AG04450 (cell line): ENCODE measurements around the gene DKK3. TPM values are rescaled to one million over a fixed set of nuclear protein-coding genes. Genes with fewer than 3 reads are reported as not detected.

Experiments used
- CTCF ChIA-PET: fragments of 300-600, 350-600 bp; formaldehyde crosslinking; extraction: SDS; loops from one replicate; lab custom pipeline; 2022; ENCODE audit warnings: antibody characterized with exemption, inconsistent platforms; lab: Charles Lee
- POLR2A ChIA-PET: fragments of 350-600 bp; formaldehyde crosslinking; extraction: SDS; loops from one replicate; lab custom pipeline; 2021; ENCODE audit warnings: antibody characterized with exemption, inconsistent platforms; lab: Yijun Ruan, JAX
- DNase-seq: peaks from one replicate; pipeline ENCODE4 v3.0.0-alpha.2; 2011; ENCODE audit warnings: low read depth, low spot score
- H3K27ac ChIP-seq: one replicate; pipeline ENCODE4 v1.5.1; 2012; ENCODE audit warnings: low read depth, low read length, control low read depth
- H3K27me3 ChIP-seq: one replicate; pipeline ENCODE4 v1.6.0; 2012; ENCODE audit warnings: low read length; ENCODE audit not compliant: control insufficient read depth, insufficient read depth
- H3K4me3 ChIP-seq: 2 replicates; pipeline ENCODE4 v1.5.1; 2011; ENCODE audit warnings: mild to moderate bottlenecking, low read depth, low read length, control low read depth
- H3K9me3 ChIP-seq: 2 replicates; pipeline ENCODE4 v1.5.1; 2012; ENCODE audit warnings: low read length; ENCODE audit not compliant: control insufficient read depth, insufficient read depth
- polyA plus RNA-seq: library from polyadenylated mRNA; depleted of rRNA; stranded (reverse); fragments of >200 nt; gene quantifications from 2 replicates; pipeline ENCODE4 v1.2.3, GENCODE V29; 2011
- TF ChIP-seq, protein P1 (sequence below): IDR thresholded peaks from 2 replicates; pipeline ENCODE4 v1.5.1; 2011; ENCODE audit warnings: low read depth, low read length, control low read depth, inconsistent platforms

Gene DKK3
- polyA plus RNA-seq, 1 experiment, result 928 TPM

DNA sequence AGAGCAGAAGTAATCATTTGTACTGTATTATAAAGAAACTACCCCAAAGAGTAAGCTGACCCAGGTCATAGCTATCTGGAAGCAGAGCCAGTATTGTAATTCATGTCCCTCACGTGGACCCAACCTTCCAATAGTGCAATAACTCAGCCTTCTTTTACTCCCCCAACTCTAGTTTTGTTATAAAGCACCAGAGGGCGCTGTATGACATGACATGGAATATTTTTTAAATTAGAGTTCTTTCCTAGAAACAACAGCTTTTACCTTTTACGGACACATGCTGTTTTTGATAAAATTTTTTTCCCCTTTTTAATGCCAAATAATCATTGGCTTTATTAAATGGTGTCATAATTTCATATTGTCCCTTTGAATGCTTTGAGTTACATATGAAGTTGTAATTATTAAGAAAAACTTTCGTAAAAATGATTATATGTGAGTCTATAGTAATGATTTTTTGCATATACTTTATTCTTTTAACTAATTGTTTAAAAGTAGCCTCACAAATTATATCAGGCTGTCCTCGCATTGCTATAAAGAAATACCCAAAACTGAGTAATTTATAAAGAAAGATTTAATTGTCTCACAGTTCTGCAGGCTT, 76.9 kb downstream of the DKK3 start:
- H3K27me3 ChIP-seq, result no peaks in the 10 kb centered on the region
- H3K9me3 ChIP-seq, result no peaks in the 10 kb centered on the region
- POLR2A ChIA-PET, result interaction anchor here (1.3 kb wide), 1 partner anchor 113 kb away, joined by 4 read pairs; no protein-coding TSS in a partner anchor
- TF ChIP-seq, protein P1, sequence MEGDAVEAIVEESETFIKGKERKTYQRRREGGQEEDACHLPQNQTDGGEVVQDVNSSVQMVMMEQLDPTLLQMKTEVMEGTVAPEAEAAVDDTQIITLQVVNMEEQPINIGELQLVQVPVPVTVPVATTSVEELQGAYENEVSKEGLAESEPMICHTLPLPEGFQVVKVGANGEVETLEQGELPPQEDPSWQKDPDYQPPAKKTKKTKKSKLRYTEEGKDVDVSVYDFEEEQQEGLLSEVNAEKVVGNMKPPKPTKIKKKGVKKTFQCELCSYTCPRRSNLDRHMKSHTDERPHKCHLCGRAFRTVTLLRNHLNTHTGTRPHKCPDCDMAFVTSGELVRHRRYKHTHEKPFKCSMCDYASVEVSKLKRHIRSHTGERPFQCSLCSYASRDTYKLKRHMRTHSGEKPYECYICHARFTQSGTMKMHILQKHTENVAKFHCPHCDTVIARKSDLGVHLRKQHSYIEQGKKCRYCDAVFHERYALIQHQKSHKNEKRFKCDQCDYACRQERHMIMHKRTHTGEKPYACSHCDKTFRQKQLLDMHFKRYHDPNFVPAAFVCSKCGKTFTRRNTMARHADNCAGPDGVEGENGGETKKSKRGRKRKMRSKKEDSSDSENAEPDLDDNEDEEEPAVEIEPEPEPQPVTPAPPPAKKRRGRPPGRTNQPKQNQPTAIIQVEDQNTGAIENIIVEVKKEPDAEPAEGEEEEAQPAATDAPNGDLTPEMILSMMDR, result peak; percentile 72
- H3K27ac ChIP-seq, result no peak overlapping the region
- CTCF ChIA-PET, result interaction anchor here (0.6 to 2.6 kb wide), 23 partner anchors 10 to 350 kb away, joined by 3 to 38 read pairs (median 5); no protein-coding TSS in a partner anchor
- peak; percentile 18 for DNase-seq
- H3K4me3 ChIP-seq, result no peak overlapping the region

DNA sequence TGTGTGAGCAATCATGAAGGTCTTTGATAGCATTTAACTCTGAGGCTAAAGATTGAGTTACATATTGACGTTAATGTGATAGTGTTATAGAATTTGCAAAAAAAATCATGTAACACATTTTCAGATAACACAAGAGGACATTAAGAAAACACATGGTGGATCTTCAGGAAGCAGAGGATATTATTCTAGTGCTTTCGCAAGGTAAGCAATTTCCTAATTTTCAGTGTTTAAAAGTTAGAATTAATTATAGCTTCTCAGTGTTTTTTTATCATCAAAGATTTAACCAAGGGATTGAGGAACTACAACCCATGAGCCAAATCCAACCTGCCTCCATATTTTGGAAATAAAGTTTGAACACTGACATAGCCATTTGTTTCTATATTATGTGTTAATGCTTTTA, 78.5 kb downstream of the DKK3 start:
- TF ChIP-seq, protein P1, result no peak
- CTCF ChIA-PET, result interaction anchor here (0.6 to 2.7 kb wide), 3 partner anchors 114 to 352 kb away, joined by 3 to 10 read pairs (median 3); no protein-coding TSS in a partner anchor
- H3K4me3 ChIP-seq, result no peak overlapping the region
- H3K27ac ChIP-seq, result no peak overlapping the region
- POLR2A ChIA-PET, result no interaction called here
- H3K9me3 ChIP-seq, result no peaks in the 10 kb centered on the region
- no peak for DNase-seq
- no peaks in the 10 kb centered on the region for H3K27me3 ChIP-seq

DNA sequence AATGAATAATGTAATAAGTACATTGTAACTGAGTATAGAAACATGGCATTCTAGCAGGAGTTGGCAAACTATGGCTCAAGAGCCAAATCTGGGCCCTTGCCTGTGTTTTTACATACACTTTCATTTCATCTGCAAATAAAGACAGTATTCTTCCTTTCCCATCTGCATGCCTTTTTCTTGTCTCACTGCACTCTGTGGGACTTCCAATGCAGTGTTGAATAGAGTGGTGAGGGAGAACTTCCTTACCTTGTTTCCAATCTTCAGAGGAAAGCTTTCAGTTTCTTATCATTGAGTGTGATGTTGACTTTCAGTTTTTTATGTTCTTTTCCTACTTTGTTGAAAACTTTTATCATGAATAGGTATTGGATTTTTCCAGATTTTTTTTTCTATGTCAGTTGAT, 84.6 kb downstream of the DKK3 start:
- no peak overlapping the region for H3K4me3 ChIP-seq
- H3K27me3 ChIP-seq, result no peaks in the 10 kb centered on the region
- H3K27ac ChIP-seq, result no peak overlapping the region
- TF ChIP-seq, protein P1, result no peak
- ChIA-PET CTCF (no interaction called here), POLR2A (no interaction called here)
- DNase-seq, result no peak
- no peaks in the 10 kb centered on the region for H3K9me3 ChIP-seq

DNA sequence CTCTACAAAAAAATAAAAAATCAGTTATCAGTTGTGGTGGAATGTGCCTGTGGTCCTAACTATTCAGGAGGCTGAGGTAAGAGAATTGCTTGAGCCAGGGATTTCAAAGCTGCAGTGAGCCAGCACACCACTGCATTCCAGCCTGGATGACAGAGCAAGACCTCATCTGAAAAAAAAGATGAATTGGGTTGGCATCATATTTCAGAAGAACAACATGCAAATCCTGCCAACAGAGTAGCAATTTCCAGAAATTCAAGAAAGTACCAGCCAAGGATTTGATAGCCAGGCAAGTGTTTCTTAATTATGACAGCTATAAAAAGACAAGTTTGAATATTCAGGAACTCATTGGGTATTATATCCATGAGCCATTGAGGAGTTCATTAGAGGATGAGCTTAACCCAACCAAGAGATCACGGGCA, 91.4 kb downstream of the DKK3 start:
- POLR2A ChIA-PET, result no interaction called here
- no peaks in the 10 kb centered on the region for H3K27me3 ChIP-seq
- DNase-seq, result peak; percentile 37
- no peak overlapping the region for H3K27ac ChIP-seq
- TF ChIP-seq, protein P1, result no peak
- no peaks in the 10 kb centered on the region for H3K9me3 ChIP-seq
- no peak overlapping the region for H3K4me3 ChIP-seq
- CTCF ChIA-PET, result interaction anchor here (0.7 kb wide), 1 partner anchor 118 kb away, joined by 3 read pairs; no protein-coding TSS in a partner anchor

DNA sequence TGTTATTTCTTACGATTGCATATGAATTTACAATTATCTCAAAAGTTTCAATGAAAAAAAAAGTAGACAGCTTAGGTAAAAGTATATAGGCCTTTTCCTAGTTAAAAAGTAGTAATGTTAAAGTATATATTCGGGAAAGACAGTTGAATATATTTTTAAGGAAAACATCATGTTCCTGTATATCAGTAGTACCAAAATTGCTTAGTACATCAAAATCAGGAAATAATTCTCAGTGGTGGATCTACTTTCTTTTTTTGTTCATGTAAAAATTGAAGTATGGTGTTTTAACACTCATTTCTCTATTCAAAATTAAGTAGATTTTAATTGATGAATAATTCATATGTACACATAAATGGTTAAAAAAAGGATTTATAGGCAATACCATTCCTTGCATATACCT, 92.8 kb downstream of the DKK3 start:
- Histone ChIP-seq H3K27ac (no peak overlapping the region), H3K9me3 (no peaks in the 10 kb centered on the region), H3K27me3 (no peaks in the 10 kb centered on the region), H3K4me3 (no peak overlapping the region)
- CTCF ChIA-PET, result interaction anchor here (0.8 kb wide), 1 partner anchor 116 kb away, joined by 4 read pairs; no protein-coding TSS in a partner anchor
- DNase-seq, result no peak
- TF ChIP-seq, protein P1, result no peak
- POLR2A ChIA-PET, result no interaction called here
